Gastroesophageal sphincter (tissue), 3 donors: ENCODE measurements around the gene OPRL1.

Experiments
- CTCF ChIP-seq, 4 experiments: fragments of 200-600 bp in 2 of 4; fragments of 450-650 bp in 2 of 4; sonication (generic) in 1 of 4; IDR thresholded peaks; one replicate each; pipeline ENCODE4 v1.5.1; 2017 to 2019; ENCODE audit warnings: antibody characterized with exemption in 4 of 4, mild to moderate bottlenecking in 2 of 4, moderate library complexity in 2 of 4
- POLR2A ChIP-seq, 2 donors: fragments of 450-650 bp; IDR thresholded peaks; one replicate each; pipeline ENCODE4 v1.6.1; 2017; ENCODE audit warnings: antibody characterized with exemption in 2 of 2, mild to moderate bottlenecking in 2 of 2, moderate library complexity in 1 of 2

GRCh38 chr20:64106981-64107735 is 27.3 kb downstream of the OPRL1 start, which contains the start of gene NPBWR2:
- no peak for TF ChIP-seq CTCF (IDR thresholded peaks at IDR 0.05)
- TF ChIP-seq POLR2A (IDR thresholded peaks at IDR 0.05) = no peak
